SK-N-SH treated with all-trans-retinoic acid at 6 μM for 48 hours (cell line): Measurements from ENCODE around the gene NFYC.

Experiments
- ATAC-seq: fragments of 200-7000 bp; cut with Tn5 transposase; 3 replicates; pipeline ENCODE4 v1.9.1; 2020; ENCODE audit warnings: mild to moderate bottlenecking, moderate library complexity
- ARNTL ChIP-seq: fragments of 450-650 bp; formaldehyde crosslinking; IDR thresholded peaks from 2 replicates; pipeline ENCODE4 v1.5.0; 2020; ENCODE audit warnings: low read depth, mild to moderate bottlenecking, moderate library complexity, borderline replicate concordance
- BACH2 ChIP-seq: fragments of 250-450 bp; sonication (Bioruptor Pico); IDR thresholded peaks from 2 replicates; pipeline ENCODE4 v1.9.0; 2021; ENCODE audit warnings: mild to moderate bottlenecking, borderline replicate concordance
- CSDC2 ChIP-seq: fragments of 250-450 bp; sonication (Bioruptor Pico); IDR thresholded peaks from 2 replicates; pipeline ENCODE4 v1.5.0; 2020; ENCODE audit warnings: mild to moderate bottlenecking, moderate library complexity
- ESRRG ChIP-seq: fragments of 250-450 bp; sonication (Bioruptor Pico); IDR thresholded peaks from 2 replicates; pipeline ENCODE4 v1.6.1; 2021; ENCODE audit warnings: mild to moderate bottlenecking
- ISL1 ChIP-seq: fragments of 250-450 bp; sonication (Bioruptor Pico); IDR thresholded peaks from 2 replicates; pipeline ENCODE4 v2.1.2; 2022; ENCODE audit warnings: mild to moderate bottlenecking, moderate library complexity
- PPARA ChIP-seq: fragments of 250-450 bp; sonication (Bioruptor Pico); IDR thresholded peaks from 2 replicates; pipeline ENCODE4 v1.5.0; 2020; ENCODE audit warnings: mild to moderate bottlenecking, borderline replicate concordance
- SNAI2 ChIP-seq: fragments of 250-450 bp; sonication (Bioruptor Pico); IDR thresholded peaks from 2 replicates; pipeline ENCODE4 v1.5.0; 2020; ENCODE audit warnings: mild to moderate bottlenecking, moderate library complexity
- TCF4 ChIP-seq: fragments of 250-450 bp; sonication (Bioruptor Pico); IDR thresholded peaks from 2 replicates; pipeline ENCODE4 v1.8.0; 2021; ENCODE audit warnings: mild to moderate bottlenecking, moderate library complexity, borderline replicate concordance
- TOX ChIP-seq: fragments of 250-450 bp; sonication (Bioruptor Pico); IDR thresholded peaks from 2 replicates; pipeline ENCODE4 v1.8.0; 2021; ENCODE audit warnings: mild to moderate bottlenecking, moderate library complexity, borderline replicate concordance
- ZC3H10 ChIP-seq: fragments of 250-450 bp; sonication (Bioruptor Pico); IDR thresholded peaks from 2 replicates; pipeline ENCODE4 v1.5.1; 2021; ENCODE audit warnings: mild to moderate bottlenecking, moderate library complexity
- ZFP3 ChIP-seq: fragments of 250-450 bp; sonication (Bioruptor Pico); IDR thresholded peaks from 2 replicates; pipeline ENCODE4 v1.5.0; 2020; ENCODE audit warnings: mild to moderate bottlenecking, moderate library complexity
- ZFP30 ChIP-seq: fragments of 450-650 bp; formaldehyde crosslinking; IDR thresholded peaks from 2 replicates; pipeline ENCODE4 v1.5.0; 2022; ENCODE audit warnings: mild to moderate bottlenecking, moderate library complexity
- ZNF565 ChIP-seq: fragments of 450-650 bp; formaldehyde crosslinking; conservative IDR thresholded peaks from 2 replicates; pipeline ENCODE4 v1.5.0; 2020; ENCODE audit warnings: low read depth, mild to moderate bottlenecking, moderate library complexity
- ZNF70 ChIP-seq: fragments of 450-650 bp; formaldehyde crosslinking; IDR thresholded peaks from 2 replicates; pipeline ENCODE4 v1.5.0; 2020; ENCODE audit warnings: mild to moderate bottlenecking, moderate library complexity
- TF ChIP-seq, protein P1 (sequence below): fragments of 250-450 bp; sonication (Bioruptor Pico); IDR thresholded peaks from 2 replicates; pipeline ENCODE4 v1.8.0; 2021; ENCODE audit warnings: low read depth, mild to moderate bottlenecking, moderate library complexity, borderline replicate concordance
- TF ChIP-seq, protein P2 (sequence below): fragments of 250-450 bp; sonication (Bioruptor Pico); IDR thresholded peaks from 2 replicates; pipeline ENCODE4 v1.5.0; 2020; ENCODE audit warnings: mild to moderate bottlenecking, moderate library complexity
- TF ChIP-seq, protein P3 (sequence below): fragments of 250-450 bp; sonication (Bioruptor Pico); IDR thresholded peaks from 2 replicates; pipeline ENCODE4 v1.5.1; 2021; ENCODE audit warnings: mild to moderate bottlenecking, moderate library complexity
- TF ChIP-seq, protein P4 (sequence below): fragments of 250-450 bp; sonication (Bioruptor Pico); IDR thresholded peaks from 2 replicates; pipeline ENCODE4 v1.8.0; 2020; ENCODE audit warnings: mild to moderate bottlenecking, moderate library complexity, borderline replicate concordance
- TF ChIP-seq, protein P5 (sequence below): fragments of 250-450 bp; sonication (Bioruptor Pico); IDR thresholded peaks from 2 replicates; pipeline ENCODE4 v1.5.1; 2020; ENCODE audit warnings: low read depth, mild to moderate bottlenecking, moderate library complexity

NFYC gene

DNA sequence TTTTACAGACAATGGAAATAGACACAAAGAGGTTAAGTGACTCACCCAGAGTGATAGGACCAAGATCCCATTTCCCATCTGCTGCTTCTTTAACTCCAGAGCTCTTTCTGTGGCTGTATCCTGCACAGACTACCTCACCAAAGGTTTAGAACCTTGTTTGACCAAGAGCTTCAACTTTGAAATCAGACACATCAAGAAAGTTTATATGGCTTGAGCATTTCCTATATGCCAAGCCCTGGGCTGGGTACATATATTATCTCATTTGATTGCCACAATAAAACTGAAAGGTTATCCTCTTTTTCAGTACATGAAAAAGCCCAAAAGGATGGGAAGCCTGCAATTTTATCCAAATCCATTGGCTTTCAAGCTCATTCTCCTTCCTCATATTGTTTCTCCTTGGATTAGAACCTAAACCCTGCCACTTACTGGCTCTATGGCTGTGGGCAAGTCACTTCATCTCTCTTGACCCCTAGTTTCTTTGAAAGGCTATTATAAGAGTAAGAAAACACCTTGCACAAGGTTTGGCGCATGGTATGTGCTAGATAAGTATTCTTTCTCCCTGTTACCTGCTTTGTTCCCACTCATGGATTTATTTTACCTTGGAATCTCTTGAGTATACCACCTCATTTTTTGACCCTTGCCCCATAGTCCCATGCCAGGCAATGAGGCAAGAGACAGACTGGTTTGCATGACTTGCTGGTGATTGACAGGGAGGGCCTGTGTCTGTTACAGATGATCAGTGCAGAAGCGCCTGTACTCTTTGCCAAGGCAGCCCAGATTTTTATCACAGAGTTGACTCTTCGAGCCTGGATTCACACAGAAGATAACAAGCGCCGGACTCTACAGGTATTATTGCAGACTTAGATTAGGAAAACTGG lies 57.6 kb downstream of the NFYC start (continued):
- TF ChIP-seq, protein P1, sequence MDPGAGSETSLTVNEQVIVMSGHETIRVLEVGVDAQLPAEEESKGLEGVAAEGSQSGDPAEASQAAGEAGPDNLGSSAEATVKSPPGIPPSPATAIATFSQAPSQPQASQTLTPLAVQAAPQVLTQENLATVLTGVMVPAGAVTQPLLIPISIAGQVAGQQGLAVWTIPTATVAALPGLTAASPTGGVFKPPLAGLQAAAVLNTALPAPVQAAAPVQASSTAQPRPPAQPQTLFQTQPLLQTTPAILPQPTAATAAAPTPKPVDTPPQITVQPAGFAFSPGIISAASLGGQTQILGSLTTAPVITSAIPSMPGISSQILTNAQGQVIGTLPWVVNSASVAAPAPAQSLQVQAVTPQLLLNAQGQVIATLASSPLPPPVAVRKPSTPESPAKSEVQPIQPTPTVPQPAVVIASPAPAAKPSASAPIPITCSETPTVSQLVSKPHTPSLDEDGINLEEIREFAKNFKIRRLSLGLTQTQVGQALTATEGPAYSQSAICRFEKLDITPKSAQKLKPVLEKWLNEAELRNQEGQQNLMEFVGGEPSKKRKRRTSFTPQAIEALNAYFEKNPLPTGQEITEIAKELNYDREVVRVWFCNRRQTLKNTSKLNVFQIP (CRISPR knock-in tag) = no peak

DNA sequence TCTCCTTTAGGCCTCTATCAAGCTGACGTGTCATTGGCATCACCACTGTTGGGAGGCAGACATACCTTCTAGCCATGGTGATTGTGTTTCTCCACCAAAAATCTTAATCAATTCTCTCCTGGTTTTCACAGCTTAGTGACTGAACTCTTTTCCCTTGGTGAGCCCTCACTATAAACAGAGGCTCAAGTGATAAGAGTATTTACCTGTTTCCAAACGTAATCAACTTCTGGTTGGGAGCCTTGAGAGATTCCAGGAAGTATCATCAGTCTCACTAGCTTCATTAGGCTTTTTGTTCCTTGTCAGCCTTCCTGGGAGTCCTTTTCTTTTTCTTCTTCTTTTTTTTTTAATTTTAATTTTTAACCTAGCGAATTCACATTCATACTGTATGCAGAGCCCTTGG lies 58.3 kb downstream of the NFYC start:
- no peak for TF ChIP-seq CSDC2 (CRISPR knock-in tag)
- no peak for ATAC-seq

DNA sequence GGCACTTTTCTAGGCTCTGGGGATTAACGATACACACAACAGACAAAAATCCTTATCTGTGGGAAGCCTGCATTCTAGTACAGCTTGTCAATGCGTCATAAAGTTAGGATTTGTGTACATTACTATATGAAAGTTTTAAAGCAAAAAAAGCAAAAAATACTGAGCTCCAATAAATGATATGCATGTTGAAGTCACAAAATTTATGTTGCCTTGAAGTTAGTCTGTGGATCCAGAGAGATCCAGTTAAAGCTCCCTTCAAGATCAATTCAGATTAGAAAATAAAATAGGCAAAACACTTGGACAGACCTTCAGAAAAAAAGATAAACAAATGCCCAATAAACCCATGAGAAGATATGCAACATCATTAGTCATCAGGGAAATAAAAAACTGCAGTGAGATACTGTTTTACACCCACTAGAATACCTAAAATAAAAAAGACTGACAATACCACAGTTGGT lies 59.0 kb downstream of the NFYC start:
- ATAC-seq = no peak

More for the DNA sequence above, 59.0 kb downstream of the NFYC start:
- TF ChIP-seq SNAI2 (CRISPR knock-in tag) (no peak), CSDC2 (CRISPR knock-in tag) (no peak), PPARA (CRISPR knock-in tag) (no peak), ZFP30 (no peak), ZNF70 (CRISPR knock-in tag) (no peak), ISL1 (no peak), BACH2 (CRISPR knock-in tag) (no peak), ESRRG (CRISPR knock-in tag) (no peak), TOX (CRISPR knock-in tag) (no peak), ZNF565 (CRISPR knock-in tag) (no peak), ARNTL (no peak), ZC3H10 (CRISPR knock-in tag) (no peak), ZFP3 (CRISPR knock-in tag) (no peak), TCF4 (CRISPR knock-in tag) (no peak)
- TF ChIP-seq, protein P2, sequence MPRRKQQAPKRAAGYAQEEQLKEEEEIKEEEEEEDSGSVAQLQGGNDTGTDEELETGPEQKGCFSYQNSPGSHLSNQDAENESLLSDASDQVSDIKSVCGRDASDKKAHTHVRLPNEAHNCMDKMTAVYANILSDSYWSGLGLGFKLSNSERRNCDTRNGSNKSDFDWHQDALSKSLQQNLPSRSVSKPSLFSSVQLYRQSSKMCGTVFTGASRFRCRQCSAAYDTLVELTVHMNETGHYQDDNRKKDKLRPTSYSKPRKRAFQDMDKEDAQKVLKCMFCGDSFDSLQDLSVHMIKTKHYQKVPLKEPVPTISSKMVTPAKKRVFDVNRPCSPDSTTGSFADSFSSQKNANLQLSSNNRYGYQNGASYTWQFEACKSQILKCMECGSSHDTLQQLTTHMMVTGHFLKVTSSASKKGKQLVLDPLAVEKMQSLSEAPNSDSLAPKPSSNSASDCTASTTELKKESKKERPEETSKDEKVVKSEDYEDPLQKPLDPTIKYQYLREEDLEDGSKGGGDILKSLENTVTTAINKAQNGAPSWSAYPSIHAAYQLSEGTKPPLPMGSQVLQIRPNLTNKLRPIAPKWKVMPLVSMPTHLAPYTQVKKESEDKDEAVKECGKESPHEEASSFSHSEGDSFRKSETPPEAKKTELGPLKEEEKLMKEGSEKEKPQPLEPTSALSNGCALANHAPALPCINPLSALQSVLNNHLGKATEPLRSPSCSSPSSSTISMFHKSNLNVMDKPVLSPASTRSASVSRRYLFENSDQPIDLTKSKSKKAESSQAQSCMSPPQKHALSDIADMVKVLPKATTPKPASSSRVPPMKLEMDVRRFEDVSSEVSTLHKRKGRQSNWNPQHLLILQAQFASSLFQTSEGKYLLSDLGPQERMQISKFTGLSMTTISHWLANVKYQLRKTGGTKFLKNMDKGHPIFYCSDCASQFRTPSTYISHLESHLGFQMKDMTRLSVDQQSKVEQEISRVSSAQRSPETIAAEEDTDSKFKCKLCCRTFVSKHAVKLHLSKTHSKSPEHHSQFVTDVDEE = no peak
- TF ChIP-seq, protein P3, sequence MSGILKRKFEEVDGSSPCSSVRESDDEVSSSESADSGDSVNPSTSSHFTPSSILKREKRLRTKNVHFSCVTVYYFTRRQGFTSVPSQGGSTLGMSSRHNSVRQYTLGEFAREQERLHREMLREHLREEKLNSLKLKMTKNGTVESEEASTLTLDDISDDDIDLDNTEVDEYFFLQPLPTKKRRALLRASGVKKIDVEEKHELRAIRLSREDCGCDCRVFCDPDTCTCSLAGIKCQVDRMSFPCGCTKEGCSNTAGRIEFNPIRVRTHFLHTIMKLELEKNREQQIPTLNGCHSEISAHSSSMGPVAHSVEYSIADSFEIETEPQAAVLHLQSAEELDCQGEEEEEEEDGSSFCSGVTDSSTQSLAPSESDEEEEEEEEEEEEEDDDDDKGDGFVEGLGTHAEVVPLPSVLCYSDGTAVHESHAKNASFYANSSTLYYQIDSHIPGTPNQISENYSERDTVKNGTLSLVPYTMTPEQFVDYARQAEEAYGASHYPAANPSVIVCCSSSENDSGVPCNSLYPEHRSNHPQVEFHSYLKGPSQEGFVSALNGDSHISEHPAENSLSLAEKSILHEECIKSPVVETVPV = no peak
- TF ChIP-seq, protein P1 (CRISPR knock-in tag) = no peak
- TF ChIP-seq, protein P4, sequence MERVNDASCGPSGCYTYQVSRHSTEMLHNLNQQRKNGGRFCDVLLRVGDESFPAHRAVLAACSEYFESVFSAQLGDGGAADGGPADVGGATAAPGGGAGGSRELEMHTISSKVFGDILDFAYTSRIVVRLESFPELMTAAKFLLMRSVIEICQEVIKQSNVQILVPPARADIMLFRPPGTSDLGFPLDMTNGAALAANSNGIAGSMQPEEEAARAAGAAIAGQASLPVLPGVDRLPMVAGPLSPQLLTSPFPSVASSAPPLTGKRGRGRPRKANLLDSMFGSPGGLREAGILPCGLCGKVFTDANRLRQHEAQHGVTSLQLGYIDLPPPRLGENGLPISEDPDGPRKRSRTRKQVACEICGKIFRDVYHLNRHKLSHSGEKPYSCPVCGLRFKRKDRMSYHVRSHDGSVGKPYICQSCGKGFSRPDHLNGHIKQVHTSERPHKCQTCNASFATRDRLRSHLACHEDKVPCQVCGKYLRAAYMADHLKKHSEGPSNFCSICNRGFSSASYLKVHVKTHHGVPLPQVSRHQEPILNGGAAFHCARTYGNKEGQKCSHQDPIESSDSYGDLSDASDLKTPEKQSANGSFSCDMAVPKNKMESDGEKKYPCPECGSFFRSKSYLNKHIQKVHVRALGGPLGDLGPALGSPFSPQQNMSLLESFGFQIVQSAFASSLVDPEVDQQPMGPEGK (CRISPR knock-in tag) = no peak
- TF ChIP-seq, protein P5, sequence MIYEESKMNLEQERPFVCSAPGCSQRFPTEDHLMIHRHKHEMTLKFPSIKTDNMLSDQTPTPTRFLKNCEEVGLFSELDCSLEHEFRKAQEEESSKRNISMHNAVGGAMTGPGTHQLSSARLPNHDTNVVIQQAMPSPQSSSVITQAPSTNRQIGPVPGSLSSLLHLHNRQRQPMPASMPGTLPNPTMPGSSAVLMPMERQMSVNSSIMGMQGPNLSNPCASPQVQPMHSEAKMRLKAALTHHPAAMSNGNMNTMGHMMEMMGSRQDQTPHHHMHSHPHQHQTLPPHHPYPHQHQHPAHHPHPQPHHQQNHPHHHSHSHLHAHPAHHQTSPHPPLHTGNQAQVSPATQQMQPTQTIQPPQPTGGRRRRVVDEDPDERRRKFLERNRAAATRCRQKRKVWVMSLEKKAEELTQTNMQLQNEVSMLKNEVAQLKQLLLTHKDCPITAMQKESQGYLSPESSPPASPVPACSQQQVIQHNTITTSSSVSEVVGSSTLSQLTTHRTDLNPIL (CRISPR knock-in tag) = no peak
